ENCODE data around the gene NRG2.

NRG2 gene

DNA sequence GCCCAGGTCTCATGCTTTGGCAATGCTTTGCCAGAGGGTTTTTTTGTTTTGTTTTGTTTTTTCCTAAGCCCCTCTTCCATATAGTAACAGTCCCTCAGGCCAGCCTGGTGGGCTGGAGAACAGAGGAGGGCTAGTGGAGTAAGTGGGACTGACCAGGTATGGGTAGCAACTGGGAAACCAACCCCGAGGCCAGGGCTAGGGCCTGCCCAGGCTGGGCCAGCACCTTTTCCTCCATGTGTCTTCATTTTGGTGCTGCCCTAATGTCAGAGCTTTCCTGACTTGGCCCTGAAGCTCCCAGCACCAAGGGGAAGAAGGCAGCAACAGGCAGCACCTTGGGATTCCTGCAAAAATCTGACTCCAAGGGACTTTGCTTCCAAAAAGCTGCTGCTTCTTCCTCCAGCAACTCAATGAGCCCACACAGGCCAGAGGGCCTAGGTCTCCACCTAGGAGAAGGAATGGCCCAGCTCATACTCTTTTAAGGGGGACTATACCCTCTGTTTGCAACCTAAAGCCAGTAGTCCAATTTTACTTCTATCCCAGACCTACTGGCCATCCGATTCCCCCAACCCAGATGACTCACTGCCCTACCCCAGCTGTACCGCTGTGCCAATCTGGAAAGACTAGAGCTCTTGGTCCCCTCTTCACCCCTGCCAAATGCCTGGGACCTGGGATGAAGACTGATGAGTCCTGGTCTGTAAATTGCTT is 142.4 kb downstream of the NRG2 start:
- DNase-seq: no peak

DNA sequence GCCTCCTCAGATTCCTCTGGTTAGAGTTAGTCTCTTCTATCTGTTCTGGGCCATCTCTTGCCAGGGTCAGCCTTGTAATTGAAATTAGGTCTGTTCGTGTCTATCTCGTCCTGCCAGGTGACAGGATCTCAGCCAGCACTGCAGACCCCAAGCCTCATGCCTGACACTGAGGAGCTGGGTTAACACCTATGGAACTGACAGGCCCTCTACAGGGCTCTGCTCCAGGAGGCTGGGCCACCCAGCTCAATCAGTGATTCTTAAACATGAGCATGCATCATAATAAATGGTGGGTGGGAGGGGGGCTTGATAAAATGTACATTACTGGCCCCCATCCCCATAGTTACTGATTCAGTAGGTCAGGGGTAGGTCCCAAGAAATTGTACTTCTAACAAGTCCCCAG is 144.1 kb downstream of the NRG2 start:
- no peak for DNase-seq

DNA sequence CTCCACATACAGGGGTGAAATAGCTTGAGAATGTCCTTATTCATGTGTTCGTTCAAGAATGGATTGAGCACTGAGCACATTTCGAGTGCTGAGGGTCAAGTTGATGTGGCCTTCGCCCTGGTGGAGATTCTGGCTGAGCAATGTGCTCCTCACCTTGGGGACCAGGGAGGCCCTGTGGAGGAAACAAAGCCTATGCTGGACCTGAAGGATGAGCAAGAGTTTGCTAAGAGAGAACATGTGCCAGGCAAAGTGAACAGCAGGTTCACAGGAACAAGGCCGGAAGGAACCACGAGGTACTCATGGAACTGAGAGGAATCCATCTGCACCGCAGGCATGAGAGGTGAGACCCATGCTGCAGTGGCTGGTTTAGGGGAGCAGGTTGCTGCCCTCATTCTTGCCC is 145.1 kb downstream of the NRG2 start:
- DNase-seq: no peak

DNA sequence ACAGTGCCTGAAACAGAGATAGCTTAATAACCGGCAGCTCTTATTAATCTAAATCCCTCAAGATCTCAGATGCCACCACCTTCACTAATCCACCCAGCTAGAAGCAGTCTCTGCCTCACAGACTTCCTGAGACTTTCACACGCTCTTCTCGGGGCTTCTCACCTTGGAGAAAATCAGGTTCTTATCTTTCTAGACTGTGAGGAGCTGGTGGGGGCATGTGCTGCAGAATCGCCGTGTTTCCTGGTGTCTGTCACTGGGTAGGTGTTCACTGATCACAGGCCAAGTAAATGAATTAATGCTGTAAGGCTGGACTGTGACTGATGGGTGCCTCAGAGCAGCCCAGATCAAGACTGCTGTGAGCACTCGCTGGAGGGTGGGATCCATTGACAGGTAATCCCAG is 145.8 kb downstream of the NRG2 start:
- DNase-seq: no peak

DNA sequence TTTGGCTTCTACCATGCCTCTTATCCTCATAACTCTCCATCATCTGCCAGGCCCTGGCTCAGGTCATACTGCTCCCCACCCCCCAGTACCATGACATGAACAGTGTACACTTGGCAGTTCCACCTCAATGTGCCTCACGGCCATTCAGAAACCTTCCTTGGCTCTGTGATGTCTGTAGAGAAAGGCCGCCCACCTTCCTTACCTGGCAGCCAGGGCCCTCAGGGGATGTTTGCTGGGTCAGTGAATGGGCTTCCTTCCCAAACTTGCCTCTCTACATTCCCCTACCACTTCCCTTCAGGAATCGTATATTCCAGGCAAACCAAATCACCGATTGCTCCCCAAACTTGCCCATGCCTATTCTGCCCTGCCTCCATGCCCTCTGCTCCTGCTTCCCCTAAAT is 146.4 kb downstream of the NRG2 start:
- DNase-seq: no peak

DNA sequence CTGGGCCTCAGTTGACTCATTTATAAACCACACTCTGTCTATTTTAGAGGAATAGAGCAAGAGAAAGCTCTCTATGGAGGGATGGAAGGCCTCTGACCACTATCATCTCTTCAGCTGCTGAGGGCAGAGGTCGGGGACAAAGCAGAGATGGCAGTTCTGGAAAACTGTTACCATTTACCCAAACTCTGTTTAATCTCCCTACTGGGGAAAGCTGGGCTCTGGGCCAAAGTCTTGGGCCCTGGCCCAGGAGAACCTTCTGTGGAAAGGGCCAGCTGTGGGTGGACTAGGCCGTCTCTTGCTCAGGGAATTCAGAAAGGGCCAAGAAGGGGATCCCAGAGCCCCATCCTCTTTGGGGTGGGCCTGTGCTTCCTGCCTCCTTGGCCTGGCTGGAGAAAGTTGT is 147.5 kb downstream of the NRG2 start:
- no peak for DNase-seq

DNA sequence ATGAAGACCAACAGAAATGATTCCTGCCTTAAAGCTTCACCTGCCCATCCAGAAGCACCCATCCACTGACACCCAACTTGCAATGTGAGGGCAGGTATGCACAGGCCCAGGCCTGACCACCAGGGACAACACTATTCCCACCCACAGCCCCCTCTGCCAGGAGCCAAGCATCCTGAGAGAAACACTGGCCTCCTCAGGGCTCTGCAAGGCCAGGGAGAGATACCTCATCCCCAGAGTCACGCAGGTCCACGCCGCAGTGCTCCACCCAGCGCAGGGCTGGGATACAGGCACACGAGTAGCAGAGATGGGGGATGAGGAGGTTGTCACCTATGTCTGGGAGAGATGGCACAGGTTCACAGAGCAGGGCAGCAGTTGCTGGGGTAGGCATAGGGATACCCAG is 148.1 kb downstream of the NRG2 start:
- no peak for DNase-seq

DNA sequence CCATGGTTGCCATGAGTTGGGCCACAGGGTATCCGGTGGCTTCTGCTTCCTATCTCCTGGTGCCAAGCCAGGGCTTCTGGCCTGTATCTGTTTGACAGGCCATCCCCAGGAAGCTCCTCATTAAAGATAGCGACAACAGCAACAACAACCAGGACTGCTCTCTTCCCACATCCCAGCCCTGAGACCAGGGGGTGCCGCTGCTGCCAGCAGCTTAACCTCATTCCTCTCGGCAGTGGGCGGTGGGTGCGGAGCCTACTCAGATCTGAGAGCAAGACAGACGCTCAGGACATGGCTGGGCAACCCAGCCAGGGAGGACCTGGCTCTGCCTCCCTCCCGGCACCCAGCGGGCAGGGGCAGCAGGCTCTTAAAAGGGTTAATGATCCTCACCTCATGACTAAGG is 149.2 kb downstream of the NRG2 start:
- DNase-seq: no peak

DNA sequence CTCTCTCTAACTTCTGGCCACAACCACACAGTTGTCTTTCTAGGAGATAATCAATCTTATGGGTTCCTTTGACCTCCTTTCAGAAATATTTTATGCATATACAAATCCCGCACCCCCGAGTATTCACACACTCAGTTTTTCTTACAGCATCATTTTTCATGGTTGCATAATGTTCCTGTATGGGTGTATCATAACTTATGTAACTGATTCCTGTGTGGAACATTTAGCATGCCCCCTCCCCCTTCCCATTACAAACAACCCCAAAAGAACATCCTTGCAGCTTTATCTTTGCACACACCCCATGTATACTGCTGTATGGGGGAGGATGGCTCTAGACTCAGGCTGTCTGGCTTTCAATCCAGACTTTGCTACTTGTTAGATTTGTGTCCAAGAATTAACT is 153.7 kb downstream of the NRG2 start:
- DNase-seq: no peak

DNA sequence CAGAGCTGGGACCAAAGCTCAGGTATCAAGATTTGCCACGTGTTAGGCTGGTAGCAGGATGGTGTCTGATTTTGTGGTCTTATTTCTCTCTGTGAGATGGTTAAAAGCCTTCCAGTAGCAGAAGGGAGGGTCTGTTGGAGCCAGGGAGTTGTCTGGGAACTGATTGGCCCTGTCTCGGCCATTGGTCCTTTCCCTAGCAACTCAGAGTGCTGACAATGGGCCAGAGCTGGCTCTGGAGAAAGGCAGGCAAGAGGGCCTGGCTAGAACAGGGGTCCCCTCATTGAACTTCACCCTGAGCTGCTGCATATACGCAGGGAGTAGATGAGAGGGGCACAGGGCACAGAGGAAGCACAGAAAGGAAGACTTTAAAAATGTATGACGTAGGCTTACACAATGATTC is 154.7 kb downstream of the NRG2 start:
- DNase-seq: no peak

DNA sequence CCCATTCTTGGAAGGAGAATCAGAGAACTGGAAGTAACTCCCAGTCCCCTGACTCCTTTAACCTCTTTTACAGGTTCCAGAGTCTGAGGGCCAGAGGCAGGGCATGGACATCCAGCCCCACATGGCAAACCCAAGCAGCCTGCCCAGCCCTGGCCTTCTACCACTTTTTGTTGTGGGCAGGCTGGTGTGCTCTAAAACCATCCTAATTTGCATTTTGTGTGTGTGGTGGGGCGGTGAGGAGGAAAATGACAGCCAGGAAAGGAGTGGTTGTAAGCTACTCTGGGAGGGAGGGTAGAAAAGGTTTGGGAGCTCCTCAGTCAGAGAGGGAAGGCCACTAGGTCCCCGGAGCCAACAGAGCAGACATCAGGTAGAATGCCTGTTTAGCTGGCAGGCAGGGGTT is 156.9 kb downstream of the NRG2 start:
- DNase-seq: no peak

DNA sequence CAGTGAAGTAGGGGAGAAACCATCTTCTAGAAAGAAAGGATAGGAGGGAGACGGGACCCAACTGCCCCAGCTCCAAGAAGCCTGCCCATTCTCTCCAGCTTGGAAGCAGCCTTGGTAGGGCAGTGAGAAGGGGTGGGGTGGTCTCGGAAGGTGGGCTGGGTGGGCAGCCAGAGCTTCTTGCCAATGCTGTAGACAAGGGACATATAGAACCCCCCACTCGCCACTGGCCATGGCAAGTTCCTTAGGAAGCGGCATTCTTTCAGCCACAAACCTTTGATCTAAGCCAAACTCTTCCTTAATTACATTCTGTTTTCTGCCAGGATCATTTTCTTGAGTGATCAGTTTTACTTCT is 157.3 kb downstream of the NRG2 start:
- DNase-seq: no peak

DNA sequence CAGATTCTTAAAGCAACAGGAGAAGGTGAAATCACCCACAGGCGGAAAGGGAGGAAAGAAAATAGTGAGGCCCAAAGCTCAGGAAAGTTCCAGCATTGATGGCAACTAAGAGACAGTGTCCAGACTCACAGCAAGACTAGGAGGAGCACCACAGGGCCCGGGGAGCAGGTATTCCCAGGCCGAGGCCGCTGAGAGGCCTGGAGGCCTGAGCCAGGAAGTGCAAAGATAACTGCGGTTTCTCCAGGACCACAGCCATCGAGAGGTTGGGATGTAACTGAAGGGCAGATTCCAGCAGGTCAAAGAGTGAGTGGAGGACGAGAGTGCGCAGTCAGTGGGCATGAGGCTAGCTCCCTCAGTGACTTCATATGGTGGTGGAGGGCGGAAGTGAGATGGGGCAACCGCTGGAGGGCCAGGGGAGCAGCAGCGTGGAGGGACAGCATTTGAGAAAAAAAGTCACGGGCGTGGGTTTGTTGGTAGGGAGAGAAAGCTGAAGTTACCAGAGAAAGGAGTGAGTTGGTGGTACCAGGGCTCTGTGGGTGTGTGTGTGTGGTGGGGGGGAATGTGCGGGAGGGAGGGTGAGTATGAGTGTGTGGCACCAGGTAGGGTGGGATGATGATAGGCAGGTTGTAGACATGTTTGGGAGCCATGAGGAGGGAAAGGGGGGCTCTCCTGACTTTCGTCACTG is 157.8 kb downstream of the NRG2 start:
- DNase-seq: no peak

DNA sequence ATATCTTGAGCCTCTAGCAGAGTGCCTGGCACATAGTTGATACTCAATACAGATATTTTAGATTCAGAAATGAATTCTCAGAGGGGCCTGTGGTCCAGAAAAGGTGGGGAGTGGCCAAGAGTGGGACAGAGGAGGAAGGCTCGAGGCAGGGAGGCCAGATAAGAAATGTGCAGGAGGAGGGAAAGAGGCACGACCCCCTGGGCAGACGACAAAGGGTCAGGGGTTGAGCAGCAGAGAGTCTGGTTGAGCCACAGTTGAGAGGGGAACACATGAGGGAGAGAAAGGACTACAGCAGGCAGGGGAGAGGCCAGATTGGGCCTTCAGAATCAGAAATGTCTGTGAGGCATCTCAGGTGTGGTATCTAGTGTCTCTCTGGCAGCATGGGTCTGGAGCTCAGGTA is 158.4 kb downstream of the NRG2 start:
- DNase-seq: no peak

DNA sequence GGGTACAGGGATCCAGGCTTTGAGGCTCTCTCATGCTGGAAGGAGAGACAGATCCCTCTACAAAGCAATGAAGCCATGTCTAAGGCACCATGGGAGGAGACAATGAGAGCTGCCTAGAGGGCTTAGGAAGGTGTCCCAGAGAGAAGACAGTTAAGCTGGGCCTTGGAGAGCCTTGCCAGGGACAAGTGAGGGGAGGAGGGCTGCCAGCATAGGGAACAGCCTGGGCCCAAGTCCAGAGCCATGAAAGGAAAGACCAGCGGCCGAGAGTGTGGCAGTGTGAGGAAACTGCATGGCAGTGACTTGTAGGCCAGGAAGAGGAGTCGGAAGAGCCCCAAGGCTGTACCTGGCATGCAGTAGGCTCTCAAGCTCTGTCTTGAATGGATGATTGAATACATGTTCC is 159.0 kb downstream of the NRG2 start:
- DNase-seq: no peak

DNA sequence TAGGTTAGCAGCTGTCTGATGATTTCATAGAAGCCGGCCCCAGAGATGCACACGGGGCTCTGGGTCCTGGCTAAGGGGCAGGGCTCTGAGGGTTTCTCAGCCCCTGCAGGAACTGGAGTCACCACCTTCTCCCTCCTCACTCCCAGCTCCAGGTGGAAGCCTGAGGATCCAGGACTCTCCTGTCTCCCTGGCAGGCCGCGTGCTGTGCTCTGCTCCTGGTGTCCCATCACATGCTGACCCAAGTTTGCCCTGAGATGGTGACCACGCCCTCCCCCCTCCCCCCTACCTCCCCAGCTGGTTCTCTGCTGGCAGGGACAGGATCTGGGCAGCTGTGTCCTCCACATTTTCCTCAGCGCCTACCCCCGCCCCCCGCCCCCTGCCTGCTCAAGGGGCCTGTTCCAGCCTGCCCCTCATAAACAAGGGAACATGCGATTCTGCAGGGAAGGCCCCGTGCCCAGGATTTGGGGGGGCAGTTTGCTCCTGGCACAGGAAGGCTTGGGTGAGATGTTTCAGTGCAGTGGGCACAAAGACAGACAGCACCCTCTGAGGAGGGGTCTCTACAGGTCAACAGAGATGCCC is 160.0 kb downstream of the NRG2 start:
- DNase-seq: no peak

DNA sequence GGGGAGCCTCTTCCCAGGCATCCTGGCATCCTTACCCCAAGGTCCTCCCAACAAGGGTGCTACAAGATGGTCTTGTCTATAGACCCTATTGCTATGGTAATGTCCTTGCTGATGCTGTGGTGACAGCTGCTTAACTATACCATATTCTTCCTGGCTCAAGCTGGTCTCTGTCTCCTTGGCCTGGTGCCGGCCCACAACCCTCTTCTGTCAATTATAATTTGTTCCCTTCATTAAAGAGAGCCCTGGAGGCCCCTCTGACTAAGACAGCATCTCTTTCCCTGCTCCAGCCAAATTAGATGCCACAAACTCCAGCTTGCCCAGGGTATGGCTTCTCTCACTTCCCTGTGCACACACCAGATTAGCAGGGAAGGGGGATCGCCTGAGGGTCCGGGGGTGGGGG is 160.8 kb downstream of the NRG2 start:
- DNase-seq: no peak

DNA sequence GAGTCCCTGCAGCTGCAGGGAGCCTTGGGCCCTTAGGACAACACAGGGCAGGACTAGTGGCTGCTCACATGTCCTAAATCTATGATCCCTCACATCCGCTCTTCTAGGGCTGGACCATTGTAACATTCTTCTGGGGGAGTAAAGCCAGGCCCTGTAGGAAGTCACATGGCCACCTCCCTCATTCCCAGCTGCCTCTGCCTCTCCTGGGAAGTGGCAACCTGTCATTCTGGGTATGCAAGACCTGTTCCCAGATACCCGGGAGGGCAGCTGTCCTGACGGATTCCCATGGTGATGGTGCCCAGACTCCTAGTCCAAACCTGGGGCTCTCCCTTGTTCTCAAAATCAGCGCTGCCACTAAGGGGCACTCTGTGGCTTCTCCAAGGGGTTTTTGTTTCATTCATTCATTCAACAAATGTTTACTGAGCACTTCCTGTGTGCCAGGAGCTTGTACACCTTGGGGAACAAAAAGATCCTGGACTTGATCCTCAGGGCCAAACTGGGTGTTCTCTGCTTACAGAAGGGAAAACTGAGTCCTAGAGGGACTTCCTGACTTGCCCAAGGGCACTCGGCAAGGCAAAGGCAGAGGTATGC is 161.9 kb downstream of the NRG2 start:
- DNase-seq: no peak

DNA sequence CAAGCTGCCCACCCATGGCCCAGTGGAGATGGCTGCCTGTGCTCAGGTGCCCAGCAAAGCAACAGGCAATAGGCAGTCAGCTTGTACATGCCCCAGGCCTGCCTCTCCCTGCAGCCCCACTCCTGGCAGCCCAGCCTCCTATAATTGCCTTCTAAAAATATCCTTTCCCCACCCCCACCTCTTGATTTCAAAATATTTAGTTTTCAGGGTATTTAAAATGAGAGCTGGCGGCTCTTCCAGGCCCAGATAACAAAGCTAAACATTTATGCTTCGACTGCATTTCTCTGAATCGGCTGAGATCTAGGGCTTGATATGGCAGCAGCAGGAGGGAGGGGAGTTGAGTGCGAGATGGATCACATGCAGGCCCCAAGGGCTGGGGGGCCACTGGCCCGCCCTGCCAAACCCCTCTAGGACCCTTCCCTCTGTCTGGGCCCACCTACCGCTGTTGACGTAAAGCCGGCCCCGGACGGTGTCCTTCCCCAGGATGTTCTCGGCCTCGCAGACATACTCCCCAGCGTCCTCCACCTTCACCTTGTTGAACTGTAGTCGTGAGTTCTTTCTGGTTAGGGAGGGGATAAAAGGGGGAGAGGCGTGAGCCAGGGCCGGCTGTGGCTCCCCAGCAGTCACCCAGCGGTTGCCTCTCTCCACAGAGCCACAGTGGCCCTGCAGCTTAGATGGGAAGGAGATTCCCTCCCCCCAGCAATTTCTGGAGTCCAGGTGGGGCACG is 162.5 kb downstream of the NRG2 start:
- DNase-seq: no peak

DNA sequence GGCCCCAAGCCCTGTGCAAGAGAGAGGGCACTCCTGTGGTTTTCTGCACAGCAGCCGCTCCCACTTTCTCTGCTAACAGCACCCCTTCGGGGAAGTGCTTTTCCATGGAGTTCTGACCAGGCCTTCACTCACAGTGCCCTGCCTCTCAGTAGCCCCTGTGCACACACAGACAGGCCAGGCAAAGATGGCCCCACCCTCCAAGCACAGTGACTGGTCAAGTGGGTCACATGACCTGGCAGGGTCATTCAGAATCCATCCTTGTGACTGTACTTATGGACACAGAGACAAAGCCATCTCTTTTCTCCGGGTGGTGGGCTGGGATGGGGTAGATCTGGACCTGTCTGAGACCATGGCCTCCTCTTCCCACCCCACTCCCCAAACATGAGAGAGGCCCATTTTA is 165.0 kb downstream of the NRG2 start:
- DNase-seq: no peak

DNA sequence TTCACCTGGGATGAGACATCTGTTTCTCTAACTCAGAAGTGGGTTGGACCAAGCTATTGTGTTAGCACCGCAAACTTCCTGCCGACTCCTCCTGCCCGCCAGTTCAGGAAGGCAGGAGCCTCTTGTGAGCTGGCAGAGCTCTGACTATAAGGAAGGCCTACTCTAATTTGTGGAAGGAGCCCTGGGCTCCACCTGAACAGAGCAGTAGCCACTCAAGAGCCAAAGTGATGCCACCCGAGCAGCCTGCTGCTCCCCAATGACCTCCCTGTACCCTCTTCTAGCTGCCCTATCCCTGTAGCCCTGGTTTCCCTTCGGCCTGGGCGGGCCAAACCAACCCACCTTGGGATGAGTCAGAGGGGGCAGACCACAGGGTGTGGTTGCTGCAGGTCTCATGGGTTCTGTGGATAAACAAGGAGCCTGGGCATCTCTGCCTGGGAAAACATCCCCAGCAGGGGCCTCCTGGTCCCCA is 165.9 kb downstream of the NRG2 start:
- DNase-seq: no peak

DNA sequence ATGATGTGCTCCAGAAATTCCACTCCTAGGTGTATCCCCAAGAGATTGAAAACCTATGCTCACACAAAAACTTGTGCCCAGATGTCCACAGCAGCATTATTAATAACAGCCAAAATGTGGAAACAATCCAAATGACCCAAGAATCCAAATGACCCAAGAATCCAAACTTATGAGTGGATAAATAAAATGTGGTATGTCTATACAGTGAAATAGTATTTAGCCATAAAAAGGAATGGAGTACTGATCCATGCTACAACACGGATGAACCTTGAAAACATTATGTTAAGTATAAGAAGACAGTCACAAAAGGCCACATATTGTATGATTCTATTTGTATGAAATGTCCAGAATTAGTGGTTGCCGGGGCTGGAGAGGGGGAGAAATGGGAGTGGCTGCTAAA is 167.1 kb downstream of the NRG2 start:
- DNase-seq: no peak

Measured in activated CD4-positive, alpha-beta T cell treated with anti-CD3 and anti-CD28 coated beads for 48 hours (primary cell).